HepG2 (cell line): ENCODE data around the gene GCHFR. TPM values are rescaled to one million over a fixed set of nuclear protein-coding genes. Genes with fewer than 3 reads are reported as not detected.

Source experiments
- FOSL1 ChIP-seq: sonication (generic); formaldehyde crosslinking; IDR thresholded peaks from 2 replicates; pipeline ENCODE4 v1.9.0; 2021; ENCODE audit warnings: missing genetic modification reagents, borderline replicate concordance
- GZF1 ChIP-seq: sonication (generic); formaldehyde crosslinking; IDR thresholded peaks from 2 replicates; pipeline ENCODE4 v1.5.1; 2020; ENCODE audit warnings: mild to moderate bottlenecking, missing genetic modification reagents
- HDAC1 ChIP-seq: sonication (generic); formaldehyde crosslinking; IDR thresholded peaks from 2 replicates; pipeline ENCODE4 v1.5.1; 2020; ENCODE audit warnings: mild to moderate bottlenecking, missing genetic modification reagents
- HMG20A ChIP-seq: IDR thresholded peaks from 2 replicates; pipeline ENCODE4 v1.6.1; 2016; ENCODE audit warnings: borderline replicate concordance
- NAIF1 ChIP-seq: sonication (generic); formaldehyde crosslinking; IDR thresholded peaks from 2 replicates; pipeline ENCODE4 v1.5.0; 2020; ENCODE audit warnings: mild to moderate bottlenecking, missing genetic modification reagents, borderline replicate concordance
- PRMT3 ChIP-seq: sonication (generic); formaldehyde crosslinking; IDR thresholded peaks from 2 replicates; pipeline ENCODE4 v1.8.1; 2022; ENCODE audit warnings: low read depth, mild to moderate bottlenecking, moderate library complexity, missing genetic modification reagents, borderline replicate concordance
- RBM39 ChIP-seq: fragments of 200-400 bp; formaldehyde crosslinking; IDR thresholded peaks from one replicate; pipeline ENCODE4 v1.6.1; 2018; ENCODE audit warnings: antibody characterized with exemption, mild to moderate bottlenecking, low read depth, low read length; ENCODE audit not compliant: poor library complexity, severe bottlenecking
- USF2 ChIP-seq, 2 experiments: sonication (generic) in 1 of 2; formaldehyde crosslinking in 1 of 2; IDR thresholded peaks; 2 replicates each; pipeline versions ENCODE4 v1.5.1 to v1.6.1; 2011 to 2020; ENCODE audit warnings: borderline replicate concordance in 1 of 2, low read depth in 1 of 2, low read length in 1 of 2, mild to moderate bottlenecking in 1 of 2, missing genetic modification reagents in 1 of 2, moderate library complexity in 1 of 2
- XBP1 ChIP-seq: sonication (generic); formaldehyde crosslinking; IDR thresholded peaks from 2 replicates; pipeline ENCODE4 v1.5.0; 2020; ENCODE audit warnings: missing genetic modification reagents
- ZBTB34 ChIP-seq: sonication (generic); formaldehyde crosslinking; IDR thresholded peaks from 2 replicates; pipeline ENCODE4 v1.8.0; 2022; ENCODE audit warnings: mild to moderate bottlenecking, missing genetic modification reagents
- ZBTB49 ChIP-seq: sonication (generic); formaldehyde crosslinking; IDR thresholded peaks from 2 replicates; pipeline ENCODE4 v1.4.0; 2020; ENCODE audit warnings: missing genetic modification reagents, borderline replicate concordance
- ZFP62 ChIP-seq: sonication (generic); formaldehyde crosslinking; IDR thresholded peaks from 2 replicates; pipeline ENCODE4 v1.4.0; 2020; ENCODE audit warnings: missing genetic modification reagents
- ZFY ChIP-seq: sonication (generic); formaldehyde crosslinking; IDR thresholded peaks from 2 replicates; pipeline ENCODE4 v1.4.0; 2020; ENCODE audit warnings: missing genetic modification reagents
- ZNF12 ChIP-seq: sonication (generic); formaldehyde crosslinking; IDR thresholded peaks from 2 replicates; pipeline ENCODE4 v1.5.0; 2020; ENCODE audit warnings: missing genetic modification reagents
- ZNF496 ChIP-seq: sonication (generic); formaldehyde crosslinking; IDR thresholded peaks from 2 replicates; pipeline ENCODE4 v1.8.1; 2023; ENCODE audit warnings: mild to moderate bottlenecking, moderate library complexity, missing genetic modification reagents; ENCODE audit not compliant: insufficient replicate concordance
- ZNF644 ChIP-seq: IDR thresholded peaks from 2 replicates; pipeline ENCODE4 v1.6.1; 2016; ENCODE audit warnings: low read depth
- ZNF773 ChIP-seq: sonication (generic); formaldehyde crosslinking; IDR thresholded peaks from 2 replicates; pipeline ENCODE4 v1.4.0; 2020; ENCODE audit warnings: missing genetic modification reagents, borderline replicate concordance
- ZNF883 ChIP-seq: sonication (generic); formaldehyde crosslinking; IDR thresholded peaks from 2 replicates; pipeline ENCODE4 v1.5.1; 2020; ENCODE audit warnings: mild to moderate bottlenecking, missing genetic modification reagents; ENCODE audit errors: not compliant biosample characterization
- ZSCAN20 ChIP-seq: sonication (generic); formaldehyde crosslinking; IDR thresholded peaks from 2 replicates; pipeline ENCODE4 v1.4.0; 2020; ENCODE audit warnings: missing genetic modification reagents, mild to moderate bottlenecking, borderline replicate concordance
- ZXDC ChIP-seq: sonication (generic); formaldehyde crosslinking; IDR thresholded peaks from 2 replicates; pipeline ENCODE4 v1.5.0; 2020; ENCODE audit warnings: mild to moderate bottlenecking, missing genetic modification reagents
- polyA plus RNA-seq, 8 experiments: library from polyadenylated mRNA; depleted of rRNA in 3 of 8; stranded (reverse) in 7 of 8; unstranded in 1 of 8; fragments of >200 nt; fragmentation: Illumina TruSeq in 4 of 8; extraction: Trizol in 4 of 8; gene quantifications; 2 replicates each; pipeline versions ENCODE4 v1.2.1 to v1.2.3, GENCODE V29; 2011 to 2016; ENCODE audit warnings: low read depth in 4 of 8, missing spikeins in 1 of 8, mixed read lengths in 1 of 8; ENCODE audit not compliant: insufficient read depth in 1 of 8
- total RNA-seq, 5 experiments: library from RNA; depleted of rRNA; stranded (reverse); fragments of >200 nt; fragmentation: Illumina TruSeq; extraction: Trizol; gene quantifications; 2 replicates each; pipeline ENCODE4 v1.2.3, GENCODE V29; 2016; ENCODE audit warnings: low read depth in 1 of 5

The GCHFR gene
- total and polyA plus RNA-seq, 2 of the 13 experiments (the other 11 are each of a cell fraction or from before 2014, with no cell fraction given): 51.5 to 92.4 TPM

GRCh38 chr15:40762919-40763800, 708 bp upstream of the GCHFR start (continued):
- TF ChIP-seq ZBTB49 (CRISPR knock-in tag) (no peak), ZXDC (CRISPR knock-in tag) (no peak), ZFY (CRISPR knock-in tag) (peak; percentile 85), NAIF1 (CRISPR knock-in tag) (no peak), ZFP62 (CRISPR knock-in tag) (no peak), FOSL1 (no peak), PRMT3 (CRISPR knock-in tag) (no peak), ZNF773 (CRISPR knock-in tag) (no peak), HMG20A (CRISPR knock-in tag) (no peak), ZBTB34 (CRISPR knock-in tag) (peak; percentile 71), XBP1 (CRISPR knock-in tag) (no peak), RBM39 (no peak), GZF1 (CRISPR knock-in tag) (0 out of 2 replicates have a peak, but pooled peaks have one; percentile 54), ZNF644 (no peak), ZNF883 (CRISPR knock-in tag) (peak; percentile 84), ZSCAN20 (no peak; the same call in 1 of the 2 replicates), HDAC1 (CRISPR knock-in tag) (peak; percentile 8), ZNF496 (CRISPR knock-in tag) (no peak), USF2 (IDR thresholded peaks at IDR 0.05; ENCODE audit: low read depth, low read length) (no peak), USF2 (CRISPR knock-in tag; IDR thresholded peaks at IDR 0.05; ENCODE audit: borderline replicate concordance) (no peak), ZNF12 (CRISPR knock-in tag) (no peak)
